Measurements from ENCODE around the gene YOD1. TPM values are rescaled to one million over a fixed set of nuclear protein-coding genes. Genes with fewer than 3 reads are reported as not detected.

YOD1 gene
- total and polyA plus RNA-seq, 2 of the 4 experiments (the other 2 are of a cell fraction): 1.8 to 5.4 TPM

- H3K9me3 ChIP-seq (ENCODE audit: control insufficient read depth, insufficient read depth, low read length): no peaks in the 10 kb centered on the region
- CTCF ChIA-PET: no interaction called here
- H2AK9ac ChIP-seq (replicated peaks; ENCODE audit: low read depth, low read length, poor library complexity): peak overlapping the region; percentile 67
- H3K18ac ChIP-seq (ENCODE audit: low read depth, low read length): no peak overlapping the region
- peaks cover 14% of the 10 kb centered on the region for H3K9me1 ChIP-seq (ENCODE audit: insufficient read depth, low read length)
- H2BK120ac ChIP-seq (ENCODE audit: low read depth, low read length): no peak overlapping the region
- H2AFZ ChIP-seq (replicated peaks; ENCODE audit: low read length, poor library complexity): peak overlapping the region; percentile 54
- no peak overlapping the region for H2AK5ac ChIP-seq (ENCODE audit: low read depth, low read length)
- BruUV-seq (replicated peaks): no TSS peak
- H3K4me1 ChIP-seq (ENCODE audit: control insufficient read depth, insufficient read depth, low read length): peaks cover 6% of the 10 kb centered on the region
- no peak overlapping the region for H3K4me3 ChIP-seq (ENCODE audit: insufficient read depth, low read depth, low read length)
- H2BK20ac ChIP-seq (ENCODE audit: low read depth, low read length): no peak overlapping the region
- DNase-seq (no peak), ATAC-seq (ENCODE audit: low read depth) (no peak)
- H4K20me1 ChIP-seq (ENCODE audit: insufficient read depth, low read length): no peaks in the 10 kb centered on the region
- H3K14ac ChIP-seq (replicated peaks; ENCODE audit: low read depth, low read length): no peak overlapping the region
- no peaks in the 10 kb centered on the region; the same call in 1 of the 2 replicates for H3K27me3 ChIP-seq (ENCODE audit: control insufficient read depth, insufficient read depth, low read length)
- H3K56ac ChIP-seq (ENCODE audit: extremely low read depth, insufficient read depth, low read length): no peak overlapping the region
- no peak overlapping the region for H2BK15ac ChIP-seq (ENCODE audit: low read depth, low read length)
- WGBS, 2 experiments (ENCODE audit: extremely low coverage in 2 of 2, insufficient read length in 1 of 2): 91% methylated on average over 12 of the region's 15 CpGs; no CpG with 5 or more reads in 1 of the 2 experiments
- H3K27ac ChIP-seq (ENCODE audit: insufficient read depth, low read length): no peak overlapping the region
- intact Hi-C loops (cut with micrococcal nuclease): no loop called here
- H2BK5ac ChIP-seq (ENCODE audit: low read depth, low read length, poor library complexity, severe bottlenecking): no peak overlapping the region
- dilution Hi-C loops (cut with HindIII; ENCODE audit: low sequenced_read_pairs, unreplicated experiment): no loop called here
- POLR2A ChIA-PET (ENCODE audit: unreplicated experiment): no interaction called here
- H3K4me2 ChIP-seq (ENCODE audit: low read depth, low read length): no peak overlapping the region
- H4K5ac ChIP-seq (ENCODE audit: low read depth, low read length): no peak overlapping the region
- H4K8ac ChIP-seq (ENCODE audit: low read depth in 2 of 2, low read length in 2 of 2): no peak overlapping the region
- no peak overlapping the region for H3K23ac ChIP-seq (ENCODE audit: low read depth, low read length)
- H3K36me3 ChIP-seq (ENCODE audit: control insufficient read depth, insufficient read depth, low read length): no peaks in the 10 kb centered on the region
- in situ Hi-C loops (cut with MboI; ENCODE audit: low sequenced_read_pairs): no loop called here
- no peaks in the 10 kb centered on the region for H3K79me1 ChIP-seq (ENCODE audit: low read depth in 1 of 2, low read length in 2 of 2)
- peak overlapping the region; percentile 16; the same call in 1 of the 2 replicates for H3K4ac ChIP-seq (ENCODE audit: low read depth, low read length)
- no peak overlapping the region for H4K91ac ChIP-seq (ENCODE audit: insufficient read depth, low read depth, low read length)
- TF ChIP-seq SMC3 (IDR thresholded peaks at IDR 0.05; ENCODE audit: low read depth, low read length) (no peak), NFE2L2 (IDR thresholded peaks at IDR 0.05; ENCODE audit: low read depth, low read length) (no peak), CTCF (conservative IDR thresholded peaks at IDR 0.05; ENCODE audit: low read depth, low read length) (no peak), RFX5 (IDR thresholded peaks at IDR 0.05; ENCODE audit: low read depth, low read length) (no peak), MAFK (IDR thresholded peaks at IDR 0.05; ENCODE audit: low read depth, low read length) (no peak), CHD1 (IDR thresholded peaks at IDR 0.05; ENCODE audit: low read depth, low read length) (no peak), BHLHE40 (IDR thresholded peaks at IDR 0.05; ENCODE audit: low read depth, low read length) (no peak), CEBPB (IDR thresholded peaks at IDR 0.05; ENCODE audit: low read depth, low read length) (no peak), MAZ (IDR thresholded peaks at IDR 0.05; ENCODE audit: borderline replicate concordance, low read depth, low read length) (no peak)
- H3K9ac ChIP-seq (ENCODE audit: low read depth, low read length): no peak overlapping the region
Observed at GRCh38 chr1:207021876-207022596, 29.0 kb downstream of the YOD1 start.

Data from IMR-90 (cell line).